Gastroesophageal sphincter (tissue), 4 donors: ENCODE data around the gene HSPB7. TPM values are rescaled to one million over a fixed set of nuclear protein-coding genes. Genes with fewer than 3 reads are reported as not detected.
"Not testable (repeated sequence)": the region's sequence is repeated elsewhere in the genome, so short reads cannot be mapped to it uniquely, and the experiment has no call there.

Experiments
- ATAC-seq: fragments of 150-250 bp; one replicate; pipeline ENCODE4 v1.9.1; 2016; ENCODE audit warnings: mild to moderate bottlenecking, moderate library complexity
- H3K27ac ChIP-seq, 4 donors: fragments of 200-600 bp; sonication (generic) in 3 of 4; 1 replicate in 3 of 4; 2 replicates in 1 of 4; pipeline ENCODE4 v1.5.1; 2016 to 2019
- H3K27me3 ChIP-seq: fragments of 200-600 bp; sonication (generic); one replicate; pipeline ENCODE4 v1.5.1; 2019
- H3K36me3 ChIP-seq, 2 donors: fragments of 200-600 bp; sonication (generic); one replicate each; pipeline ENCODE4 v1.5.1; 2019; ENCODE audit warnings: control low read depth in 1 of 2
- H3K4me1 ChIP-seq, 3 donors: fragments of 200-600 bp; sonication (generic); 1 replicate in 2 of 3; 2 replicates in 1 of 3; pipeline ENCODE4 v1.5.1; 2016 to 2019; ENCODE audit warnings: control low read depth in 2 of 3
- H3K4me3 ChIP-seq, 2 donors: fragments of 200-600 bp; sonication (generic); one replicate each; pipeline ENCODE4 v1.5.1; 2019; ENCODE audit warnings: mild to moderate bottlenecking in 1 of 2, moderate library complexity in 1 of 2
- H3K9me3 ChIP-seq, 3 donors: fragments of 200-600 bp; sonication (generic); one replicate each; pipeline ENCODE4 v1.5.1; 2017 to 2019; ENCODE audit warnings: control low read depth in 2 of 3
- EP300 ChIP-seq: sonication (generic); formaldehyde crosslinking; IDR thresholded peaks from one replicate; pipeline ENCODE4 v1.6.1; 2017; ENCODE audit warnings: antibody characterized with exemption, mild to moderate bottlenecking
- POLR2A ChIP-seq, 2 donors: fragments of 450-650 bp; IDR thresholded peaks; one replicate each; pipeline ENCODE4 v1.6.1; 2017; ENCODE audit warnings: antibody characterized with exemption in 2 of 2, mild to moderate bottlenecking in 2 of 2, moderate library complexity in 1 of 2
- POLR2AphosphoS5 ChIP-seq: sonication (generic); formaldehyde crosslinking; IDR thresholded peaks from one replicate; pipeline ENCODE4 v1.6.1; 2017; ENCODE audit warnings: antibody characterized with exemption
- WGBS, 2 donors: methylation state at CpG; one replicate each; pipeline ENCODE4 v1.1.5; 2018; ENCODE audit warnings: low coverage in 1 of 2; 5-methylcytosine and 5-hydroxymethylcytosine counted together
- total RNA-seq, 4 donors: library from RNA; depleted of rRNA; stranded (reverse); fragments of >200 nt; gene quantifications; one replicate each; pipeline ENCODE4 v1.1.0, GENCODE V29; 2016
- TF ChIP-seq, protein P1 (sequence below), 4 experiments: fragments of 200-600 bp in 2 of 4; fragments of 450-650 bp in 2 of 4; sonication (generic) in 1 of 4; IDR thresholded peaks; one replicate each; pipeline ENCODE4 v1.5.1; 2017 to 2019; ENCODE audit warnings: antibody characterized with exemption in 4 of 4, mild to moderate bottlenecking in 2 of 4, moderate library complexity in 2 of 4

HSPB7 gene
- total RNA-seq, 4 donors from 2014 or later, result 143 to 505 (median 229) TPM

GRCh38 chr1:16007671-16008341 lies 10.0 kb downstream of the HSPB7 start:
- Histone ChIP-seq H3K36me3 (no peaks in the 10 kb centered on the region), H3K9me3 (no peaks in the 10 kb centered on the region), H3K4me1 (peaks cover 0 to 16% (median under 1%) of the 10 kb centered on the region in 3 donors), H3K4me3 (no peak overlapping the region), H3K27ac (no peak overlapping the region), H3K27me3 (no peaks in the 10 kb centered on the region)
- WGBS, 2 donors, result 82 to 89% methylated on average over 5 to 6 of the region's 6 CpGs
- TF ChIP-seq, protein P1, sequence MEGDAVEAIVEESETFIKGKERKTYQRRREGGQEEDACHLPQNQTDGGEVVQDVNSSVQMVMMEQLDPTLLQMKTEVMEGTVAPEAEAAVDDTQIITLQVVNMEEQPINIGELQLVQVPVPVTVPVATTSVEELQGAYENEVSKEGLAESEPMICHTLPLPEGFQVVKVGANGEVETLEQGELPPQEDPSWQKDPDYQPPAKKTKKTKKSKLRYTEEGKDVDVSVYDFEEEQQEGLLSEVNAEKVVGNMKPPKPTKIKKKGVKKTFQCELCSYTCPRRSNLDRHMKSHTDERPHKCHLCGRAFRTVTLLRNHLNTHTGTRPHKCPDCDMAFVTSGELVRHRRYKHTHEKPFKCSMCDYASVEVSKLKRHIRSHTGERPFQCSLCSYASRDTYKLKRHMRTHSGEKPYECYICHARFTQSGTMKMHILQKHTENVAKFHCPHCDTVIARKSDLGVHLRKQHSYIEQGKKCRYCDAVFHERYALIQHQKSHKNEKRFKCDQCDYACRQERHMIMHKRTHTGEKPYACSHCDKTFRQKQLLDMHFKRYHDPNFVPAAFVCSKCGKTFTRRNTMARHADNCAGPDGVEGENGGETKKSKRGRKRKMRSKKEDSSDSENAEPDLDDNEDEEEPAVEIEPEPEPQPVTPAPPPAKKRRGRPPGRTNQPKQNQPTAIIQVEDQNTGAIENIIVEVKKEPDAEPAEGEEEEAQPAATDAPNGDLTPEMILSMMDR (IDR thresholded peaks at IDR 0.05), result no peak
- TF ChIP-seq POLR2AphosphoS5 (no peak), POLR2A (IDR thresholded peaks at IDR 0.05) (no peak), EP300 (no peak)
- no peak for ATAC-seq

DNA sequence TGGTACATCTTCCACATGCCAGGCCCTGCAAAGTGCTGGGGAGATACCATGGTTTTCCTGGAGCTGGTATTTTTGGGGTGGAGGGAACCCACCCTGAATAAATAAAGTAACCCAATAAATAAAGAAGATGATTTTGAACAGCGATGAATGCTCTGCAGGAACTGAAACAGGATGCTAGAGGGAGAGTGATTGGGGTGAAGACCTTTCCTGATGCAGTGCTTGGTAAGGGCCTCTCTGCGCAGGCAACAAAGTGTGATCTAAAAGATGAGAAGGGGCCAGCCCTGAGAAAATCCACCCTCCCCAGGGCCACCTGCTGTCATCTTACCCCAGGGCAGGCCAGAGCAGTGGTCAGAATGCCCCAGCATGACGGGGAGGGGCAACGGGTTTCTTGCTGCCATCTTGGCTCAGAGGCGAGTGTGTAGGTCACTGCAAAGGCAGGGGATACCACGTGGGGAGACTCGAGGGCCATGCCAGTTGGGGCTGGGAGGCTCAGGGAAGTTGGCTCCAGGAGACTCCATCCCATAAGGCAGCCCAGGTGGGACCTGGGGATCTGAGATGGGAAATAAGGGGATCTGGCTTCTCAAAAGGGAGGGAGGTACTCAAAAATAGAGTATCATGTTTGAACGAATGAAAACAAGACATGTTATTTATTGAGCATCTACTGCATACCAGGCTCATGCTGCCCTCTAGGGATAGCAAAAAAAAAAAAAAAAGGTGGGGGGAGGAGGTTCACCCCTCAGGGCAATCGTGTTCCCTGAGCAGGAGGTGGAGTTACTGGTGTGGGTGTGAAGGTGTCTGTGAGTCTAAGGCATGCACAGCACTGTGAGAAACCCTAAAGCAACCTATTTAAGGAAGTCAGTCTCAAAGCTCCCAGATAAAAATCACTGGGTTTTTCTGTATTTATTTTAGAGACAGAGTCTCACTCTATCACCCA lies 11.0 kb downstream of the HSPB7 start:
- no peaks in the 10 kb centered on the region for H3K9me3 ChIP-seq
- no peak overlapping the region for H3K27ac ChIP-seq
- TF ChIP-seq, protein P1 (IDR thresholded peaks at IDR 0.05), result peak in 1 of 4 experiments; percentile 17
- no peak for TF ChIP-seq POLR2AphosphoS5
- ATAC-seq, result no peak
- H3K4me3 ChIP-seq, result no peak overlapping the region
- WGBS, 2 donors, result 41 to 48% methylated on average over 4 to 5 of the region's 9 CpGs
- no peaks in the 10 kb centered on the region for H3K36me3 ChIP-seq
- peaks cover 0 to 8% (median 0%) of the 10 kb centered on the region in 3 donors for H3K4me1 ChIP-seq
- no peaks in the 10 kb centered on the region for H3K27me3 ChIP-seq

GRCh38 chr1:16006010-16006409 lies 11.8 kb downstream of the HSPB7 start:
- WGBS, 2 donors, result 80% methylated on average over 1 of the region's 11 CpGs; no CpG with 5 or more reads in 1 of the 2 donors
- no peaks in the 10 kb centered on the region for H3K9me3 ChIP-seq
- no peaks in the 10 kb centered on the region for H3K36me3 ChIP-seq
- no peaks in the 10 kb centered on the region for H3K27me3 ChIP-seq
- no peak overlapping the region for H3K27ac ChIP-seq
- H3K4me3 ChIP-seq, result no peak overlapping the region
- no peak for ATAC-seq
- peaks cover 0 to 8% (median 0%) of the 10 kb centered on the region in 3 donors for H3K4me1 ChIP-seq
- TF ChIP-seq POLR2AphosphoS5 (no peak), POLR2A (IDR thresholded peaks at IDR 0.05) (no peak), EP300 (no peak)
- TF ChIP-seq, protein P1 (IDR thresholded peaks at IDR 0.05), result no peak

GRCh38 chr1:16005597-16005996 lies 12.2 kb downstream of the HSPB7 start:
- TF ChIP-seq, protein P1 (IDR thresholded peaks at IDR 0.05), result no peak
- no peak for TF ChIP-seq POLR2A (IDR thresholded peaks at IDR 0.05)
- no peak for TF ChIP-seq POLR2AphosphoS5
- no peak for TF ChIP-seq EP300
- H3K9me3 ChIP-seq, result no peaks in the 10 kb centered on the region
- no peak for ATAC-seq
- 84 to 100% methylated on average over 2 to 4 of the region's 5 CpGs for WGBS, 2 donors
- H3K27me3 ChIP-seq, result no peaks in the 10 kb centered on the region
- peaks cover 0 to 8% (median 0%) of the 10 kb centered on the region in 3 donors for H3K4me1 ChIP-seq
- H3K27ac ChIP-seq, result no peak overlapping the region
- H3K36me3 ChIP-seq, result no peaks in the 10 kb centered on the region
- no peak overlapping the region for H3K4me3 ChIP-seq

- ATAC-seq, H3K4me3 ChIP-seq, H3K27ac ChIP-seq, H3K36me3 ChIP-seq, H3K9me3 ChIP-seq, H3K27me3 ChIP-seq: not testable (repeated sequence)
- H3K4me1 ChIP-seq, result peaks cover 0 to 10% (median 0%) of the 10 kb centered on the region in 3 donors
- 91 to 100% methylated on average over 4 to 8 of the region's 10 CpGs for WGBS, 2 donors
These were observed 16.6 kb downstream of the HSPB7 start for GRCh38 chr1:16001274-16001673.
